Hepatocyte (in vitro differentiated cells): ENCODE data around the gene GABBR2.

ENCODE experiments used
- EZH2phosphoT487 ChIP-seq: fragments of 200-600 bp; sonication (generic); IDR thresholded peaks from one replicate; pipeline ENCODE4 v1.6.1; 2018; ENCODE audit warnings: antibody characterized with exemption, mild to moderate bottlenecking, low read depth, moderate library complexity; ENCODE audit not compliant: unreplicated experiment, severe bottlenecking
- TF ChIP-seq, protein P1 (sequence below): fragments of 200-600 bp; sonication (generic); IDR thresholded peaks from 2 replicates; pipeline ENCODE4 v1.5.1; 2016; ENCODE audit warnings: antibody characterized with exemption, mild to moderate bottlenecking; ENCODE audit not compliant: poor library complexity

DNA sequence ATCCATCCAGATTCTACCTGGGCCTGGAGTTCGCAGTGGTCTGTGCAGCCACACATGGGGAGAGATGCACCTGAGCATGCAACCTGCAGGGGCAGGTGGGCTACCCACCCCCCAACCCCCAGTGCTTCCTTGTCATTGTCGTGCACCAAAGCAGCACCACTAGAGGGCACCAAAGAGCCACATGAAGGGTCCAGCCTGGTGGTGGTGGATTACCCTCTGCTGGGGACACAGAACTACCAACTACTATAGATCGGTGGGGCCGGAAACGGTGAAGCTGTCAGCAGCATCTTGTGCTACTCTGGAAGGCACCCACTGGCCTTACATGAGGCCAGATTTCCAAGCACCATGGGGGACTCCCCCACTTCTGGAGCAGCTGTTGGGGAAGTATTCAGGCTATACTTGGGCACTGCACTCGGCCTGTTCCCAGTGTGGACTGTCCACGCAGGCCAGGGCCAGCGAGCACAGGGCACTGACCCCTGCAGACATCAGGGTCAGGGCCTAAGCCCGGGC lies 393.1 kb downstream of the GABBR2 start:
- TF ChIP-seq, protein P1, sequence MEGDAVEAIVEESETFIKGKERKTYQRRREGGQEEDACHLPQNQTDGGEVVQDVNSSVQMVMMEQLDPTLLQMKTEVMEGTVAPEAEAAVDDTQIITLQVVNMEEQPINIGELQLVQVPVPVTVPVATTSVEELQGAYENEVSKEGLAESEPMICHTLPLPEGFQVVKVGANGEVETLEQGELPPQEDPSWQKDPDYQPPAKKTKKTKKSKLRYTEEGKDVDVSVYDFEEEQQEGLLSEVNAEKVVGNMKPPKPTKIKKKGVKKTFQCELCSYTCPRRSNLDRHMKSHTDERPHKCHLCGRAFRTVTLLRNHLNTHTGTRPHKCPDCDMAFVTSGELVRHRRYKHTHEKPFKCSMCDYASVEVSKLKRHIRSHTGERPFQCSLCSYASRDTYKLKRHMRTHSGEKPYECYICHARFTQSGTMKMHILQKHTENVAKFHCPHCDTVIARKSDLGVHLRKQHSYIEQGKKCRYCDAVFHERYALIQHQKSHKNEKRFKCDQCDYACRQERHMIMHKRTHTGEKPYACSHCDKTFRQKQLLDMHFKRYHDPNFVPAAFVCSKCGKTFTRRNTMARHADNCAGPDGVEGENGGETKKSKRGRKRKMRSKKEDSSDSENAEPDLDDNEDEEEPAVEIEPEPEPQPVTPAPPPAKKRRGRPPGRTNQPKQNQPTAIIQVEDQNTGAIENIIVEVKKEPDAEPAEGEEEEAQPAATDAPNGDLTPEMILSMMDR: peak; percentile 96
- no peak for TF ChIP-seq EZH2phosphoT487
